Neural progenitor cell (in vitro differentiated cells): ENCODE results near the gene MKNK1.

Experiments
- EZH2 ChIP-seq: fragments of 200-600 bp; sonication (generic); IDR thresholded peaks from 2 replicates; pipeline ENCODE4 v1.6.1; 2017; ENCODE audit warnings: antibody characterized with exemption, mild to moderate bottlenecking, moderate library complexity
- EZH2phosphoT487 ChIP-seq: fragments of 200-600 bp; sonication (generic); IDR thresholded peaks from 2 replicates; pipeline ENCODE4 v1.6.1; 2017; ENCODE audit warnings: antibody characterized with exemption
- TF ChIP-seq, protein P1 (sequence below): fragments of 200-600 bp; sonication (generic); IDR thresholded peaks from 2 replicates; pipeline ENCODE4 v1.5.1; 2017; ENCODE audit warnings: antibody characterized with exemption, mild to moderate bottlenecking

DNA sequence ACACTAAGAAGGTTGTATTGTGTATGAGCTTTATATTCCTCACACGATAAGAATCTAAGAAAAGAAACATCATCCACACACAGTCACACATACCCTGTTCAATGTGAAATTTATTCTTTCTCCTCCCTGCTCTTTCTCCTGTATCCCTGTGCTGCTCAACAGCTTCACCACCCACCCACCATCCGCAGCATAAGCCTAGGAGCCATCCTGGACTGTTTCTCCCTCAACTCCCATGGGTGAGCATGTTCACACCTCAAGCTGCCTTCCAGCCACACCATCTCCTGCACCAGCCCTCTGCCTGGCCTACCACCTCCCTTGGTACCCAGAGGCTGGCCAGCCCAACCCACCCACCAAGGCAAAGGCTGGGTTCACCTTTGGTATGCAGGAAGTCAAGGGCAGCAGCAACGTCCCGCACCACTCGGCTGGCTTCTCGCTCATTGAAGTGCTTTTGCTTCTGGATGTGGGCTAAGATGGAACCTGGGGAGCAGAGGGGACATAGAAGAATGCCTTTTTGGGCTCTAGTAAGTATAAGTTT is 32.3 kb downstream of the MKNK1 start:
- TF ChIP-seq, protein P1, sequence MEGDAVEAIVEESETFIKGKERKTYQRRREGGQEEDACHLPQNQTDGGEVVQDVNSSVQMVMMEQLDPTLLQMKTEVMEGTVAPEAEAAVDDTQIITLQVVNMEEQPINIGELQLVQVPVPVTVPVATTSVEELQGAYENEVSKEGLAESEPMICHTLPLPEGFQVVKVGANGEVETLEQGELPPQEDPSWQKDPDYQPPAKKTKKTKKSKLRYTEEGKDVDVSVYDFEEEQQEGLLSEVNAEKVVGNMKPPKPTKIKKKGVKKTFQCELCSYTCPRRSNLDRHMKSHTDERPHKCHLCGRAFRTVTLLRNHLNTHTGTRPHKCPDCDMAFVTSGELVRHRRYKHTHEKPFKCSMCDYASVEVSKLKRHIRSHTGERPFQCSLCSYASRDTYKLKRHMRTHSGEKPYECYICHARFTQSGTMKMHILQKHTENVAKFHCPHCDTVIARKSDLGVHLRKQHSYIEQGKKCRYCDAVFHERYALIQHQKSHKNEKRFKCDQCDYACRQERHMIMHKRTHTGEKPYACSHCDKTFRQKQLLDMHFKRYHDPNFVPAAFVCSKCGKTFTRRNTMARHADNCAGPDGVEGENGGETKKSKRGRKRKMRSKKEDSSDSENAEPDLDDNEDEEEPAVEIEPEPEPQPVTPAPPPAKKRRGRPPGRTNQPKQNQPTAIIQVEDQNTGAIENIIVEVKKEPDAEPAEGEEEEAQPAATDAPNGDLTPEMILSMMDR = no peak
- TF ChIP-seq EZH2 (no peak), EZH2phosphoT487 (no peak)
